Smooth muscle cell (in vitro differentiated cells): ENCODE data around the gene TMEM47. TPM values are rescaled to one million over a fixed set of nuclear protein-coding genes. Genes with fewer than 3 reads are reported as not detected.

ENCODE experiments used
- DNase-seq: peaks from one replicate; lab custom pipeline; 2025; ENCODE audit not compliant: unreplicated experiment; lab: John Stamatoyannopoulos, UW
- H2AFZ ChIP-seq: fragments of 200-600 bp; sonication (generic); 2 replicates; pipeline ENCODE4 v1.6.0; 2016; ENCODE audit warnings: antibody characterized with exemption, low read depth, mild to moderate bottlenecking
- H3F3A ChIP-seq: fragments of 200-600 bp; sonication (generic); 2 replicates; pipeline ENCODE4 v1.6.0; 2017; ENCODE audit warnings: antibody characterized with exemption, low read depth
- H3K27ac ChIP-seq: fragments of 200-600 bp; sonication (generic); 2 replicates; pipeline ENCODE4 v1.5.1; 2016; ENCODE audit warnings: low read depth, mild to moderate bottlenecking
- H3K27me3 ChIP-seq: fragments of 200-600 bp; sonication (generic); 2 replicates; pipeline ENCODE4 v1.6.1; 2016; ENCODE audit warnings: low read depth, mild to moderate bottlenecking
- H3K36me3 ChIP-seq: fragments of 200-600 bp; sonication (generic); 2 replicates; pipeline ENCODE4 v1.5.1; 2016; ENCODE audit warnings: low read depth
- H3K4me1 ChIP-seq: fragments of 200-600 bp; sonication (generic); 2 replicates; pipeline ENCODE4 v1.5.1; 2016; ENCODE audit warnings: low read depth
- H3K4me2 ChIP-seq: fragments of 200-600 bp; sonication (generic); 2 replicates; pipeline ENCODE4 v1.6.0; 2016; ENCODE audit warnings: mild to moderate bottlenecking
- H3K4me3 ChIP-seq: fragments of 200-600 bp; sonication (generic); 2 replicates; pipeline ENCODE4 v1.5.1; 2016; ENCODE audit warnings: mild to moderate bottlenecking
- H3K79me2 ChIP-seq: fragments of 200-600 bp; sonication (generic); 2 replicates; pipeline ENCODE4 v1.6.0; 2016; ENCODE audit warnings: low read depth, mild to moderate bottlenecking
- H3K9ac ChIP-seq: fragments of 200-600 bp; sonication (generic); 2 replicates; pipeline ENCODE4 v1.6.0; 2016; ENCODE audit warnings: low read depth
- H3K9me3 ChIP-seq: fragments of 200-600 bp; sonication (generic); replicated peaks from 2 replicates; pipeline ENCODE4 v1.5.1; 2016; ENCODE audit warnings: low read depth
- H4K20me1 ChIP-seq: fragments of 200-600 bp; sonication (generic); 2 replicates; pipeline ENCODE4 v1.6.0; 2016; ENCODE audit warnings: low read depth
- WGBS: methylation state at CpG from one replicate; pipeline ENCODE4 v1.1.7; 2016; ENCODE audit warnings: low lambda C conversion rate; 5-methylcytosine and 5-hydroxymethylcytosine counted together
- polyA plus RNA-seq: library from polyadenylated mRNA; unstranded; fragments of >200 nt; fragmentation: Nextera tagmentation; extraction: Ambion mirVana; gene quantifications from 2 replicates; pipeline ENCODE4 v1.2.1, GENCODE V29; 2016
- total RNA-seq: library from RNA; depleted of rRNA; stranded (reverse); fragments of >200 nt; gene quantifications from 2 replicates; pipeline ENCODE4 v1.2.3, GENCODE V29; 2014
- TF ChIP-seq, protein P1 (sequence below): fragments of 200-600 bp; sonication (generic); IDR thresholded peaks from 2 replicates; pipeline ENCODE4 v1.5.1; 2017; ENCODE audit warnings: borderline replicate concordance, mild to moderate bottlenecking, antibody characterized with exemption; ENCODE audit not compliant: insufficient read depth, poor library complexity, severe bottlenecking

Gene TMEM47
- total and polyA plus RNA-seq, 2 experiments from 2014 or later = 19.5 to 36.8 TPM

DNA sequence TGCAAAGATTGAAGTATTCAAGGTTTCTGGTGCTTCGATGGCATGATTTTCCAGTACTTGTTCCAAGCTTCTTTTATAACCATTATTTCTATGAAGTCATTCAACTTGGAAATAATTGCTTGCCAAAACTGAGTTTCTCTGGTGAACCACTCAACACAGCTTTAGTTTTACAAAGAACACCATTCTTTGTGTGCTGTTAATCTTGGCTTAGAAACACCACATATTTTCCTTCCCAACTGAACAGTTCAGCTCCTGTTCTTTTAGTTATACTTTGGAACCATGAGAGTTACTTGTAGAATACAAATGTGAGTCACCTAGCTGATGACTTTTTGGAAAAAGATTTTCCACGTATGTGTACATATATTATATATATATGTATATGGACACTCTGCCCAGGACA, 32.7 kb downstream of the TMEM47 start:
- no peaks in the 10 kb centered on the region for H4K20me1 ChIP-seq
- 93% methylated on average over 2 of the region's 2 CpGs for WGBS
- TF ChIP-seq, protein P1, sequence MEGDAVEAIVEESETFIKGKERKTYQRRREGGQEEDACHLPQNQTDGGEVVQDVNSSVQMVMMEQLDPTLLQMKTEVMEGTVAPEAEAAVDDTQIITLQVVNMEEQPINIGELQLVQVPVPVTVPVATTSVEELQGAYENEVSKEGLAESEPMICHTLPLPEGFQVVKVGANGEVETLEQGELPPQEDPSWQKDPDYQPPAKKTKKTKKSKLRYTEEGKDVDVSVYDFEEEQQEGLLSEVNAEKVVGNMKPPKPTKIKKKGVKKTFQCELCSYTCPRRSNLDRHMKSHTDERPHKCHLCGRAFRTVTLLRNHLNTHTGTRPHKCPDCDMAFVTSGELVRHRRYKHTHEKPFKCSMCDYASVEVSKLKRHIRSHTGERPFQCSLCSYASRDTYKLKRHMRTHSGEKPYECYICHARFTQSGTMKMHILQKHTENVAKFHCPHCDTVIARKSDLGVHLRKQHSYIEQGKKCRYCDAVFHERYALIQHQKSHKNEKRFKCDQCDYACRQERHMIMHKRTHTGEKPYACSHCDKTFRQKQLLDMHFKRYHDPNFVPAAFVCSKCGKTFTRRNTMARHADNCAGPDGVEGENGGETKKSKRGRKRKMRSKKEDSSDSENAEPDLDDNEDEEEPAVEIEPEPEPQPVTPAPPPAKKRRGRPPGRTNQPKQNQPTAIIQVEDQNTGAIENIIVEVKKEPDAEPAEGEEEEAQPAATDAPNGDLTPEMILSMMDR = no peak
- no peaks in the 10 kb centered on the region for H3K36me3 ChIP-seq
- H3K27ac ChIP-seq = no peak overlapping the region
- H3K79me2 ChIP-seq = no peaks in the 10 kb centered on the region
- no peak for DNase-seq
- H3K27me3 ChIP-seq = no peaks in the 10 kb centered on the region
- no peaks in the 10 kb centered on the region for H3K9me3 ChIP-seq
- no peaks in the 10 kb centered on the region for H3K4me1 ChIP-seq
- no peak overlapping the region for H2AFZ ChIP-seq
- H3K4me3 ChIP-seq = no peak overlapping the region
- H3F3A ChIP-seq = no peaks in the 10 kb centered on the region
- H3K4me2 ChIP-seq = no peak overlapping the region
- no peak overlapping the region for H3K9ac ChIP-seq

DNA sequence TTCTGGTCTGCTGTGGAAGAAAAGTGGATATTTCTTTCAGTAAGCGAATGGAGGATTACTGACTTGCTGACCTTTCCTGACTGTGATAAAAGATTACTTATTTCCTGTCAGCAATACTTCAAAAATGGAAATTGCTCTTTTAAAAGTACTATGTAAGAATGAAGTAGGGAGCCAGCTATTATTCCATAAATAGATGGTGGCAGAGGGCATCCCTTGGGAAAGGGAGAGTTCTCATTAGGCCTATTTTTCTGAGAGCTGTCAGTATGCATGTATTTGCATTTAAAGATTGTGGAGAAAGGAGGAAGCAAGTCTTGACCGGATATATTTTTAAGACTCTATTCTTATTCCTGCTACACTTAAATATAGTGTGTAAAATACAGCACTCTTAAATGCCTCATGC, 37.2 kb downstream of the TMEM47 start:
- Histone ChIP-seq H3K4me1 (no peaks in the 10 kb centered on the region), H3K36me3 (no peaks in the 10 kb centered on the region), H3F3A (no peaks in the 10 kb centered on the region), H3K4me2 (no peak overlapping the region), H3K9me3 (no peaks in the 10 kb centered on the region), H3K27me3 (no peaks in the 10 kb centered on the region), H2AFZ (no peak overlapping the region), H3K4me3 (no peak overlapping the region), H3K9ac (no peak overlapping the region), H3K79me2 (no peaks in the 10 kb centered on the region), H3K27ac (no peak overlapping the region), H4K20me1 (no peaks in the 10 kb centered on the region)
- WGBS = 83% methylated on average over 2 of the region's 2 CpGs
- TF ChIP-seq, protein P1 = no peak
- no peak for DNase-seq

DNA sequence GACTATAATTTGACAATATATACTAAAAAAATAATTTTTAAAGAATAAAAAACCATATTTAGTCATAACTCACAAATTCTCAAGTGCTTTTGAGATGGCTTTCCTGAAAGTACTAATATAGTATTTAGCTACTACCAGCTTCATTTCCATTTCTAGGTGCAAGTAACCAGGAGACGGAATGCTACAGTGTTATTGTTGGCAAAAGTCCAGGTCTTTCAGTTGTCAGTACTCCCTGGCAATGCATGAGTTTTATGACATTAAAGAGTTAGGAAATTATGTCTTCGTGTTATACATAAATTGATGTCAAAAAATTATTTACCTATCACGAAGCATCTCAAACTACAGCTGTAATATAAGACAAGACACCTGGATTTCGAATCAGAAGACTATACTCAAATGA, 45.0 kb downstream of the TMEM47 start:
- WGBS = 85% methylated on average over 4 of the region's 4 CpGs
- Histone ChIP-seq H3K9me3 (peaks cover 3% of the 10 kb centered on the region), H3K36me3 (no peaks in the 10 kb centered on the region), H3K4me1 (no peaks in the 10 kb centered on the region), H3K27ac (no peak overlapping the region), H3K4me3 (no peak overlapping the region), H3F3A (no peaks in the 10 kb centered on the region), H4K20me1 (no peaks in the 10 kb centered on the region), H3K9ac (no peak overlapping the region), H3K4me2 (no peak overlapping the region), H2AFZ (no peak overlapping the region), H3K27me3 (no peaks in the 10 kb centered on the region), H3K79me2 (no peaks in the 10 kb centered on the region)
- TF ChIP-seq, protein P1 = no peak
- DNase-seq = no peak

DNA sequence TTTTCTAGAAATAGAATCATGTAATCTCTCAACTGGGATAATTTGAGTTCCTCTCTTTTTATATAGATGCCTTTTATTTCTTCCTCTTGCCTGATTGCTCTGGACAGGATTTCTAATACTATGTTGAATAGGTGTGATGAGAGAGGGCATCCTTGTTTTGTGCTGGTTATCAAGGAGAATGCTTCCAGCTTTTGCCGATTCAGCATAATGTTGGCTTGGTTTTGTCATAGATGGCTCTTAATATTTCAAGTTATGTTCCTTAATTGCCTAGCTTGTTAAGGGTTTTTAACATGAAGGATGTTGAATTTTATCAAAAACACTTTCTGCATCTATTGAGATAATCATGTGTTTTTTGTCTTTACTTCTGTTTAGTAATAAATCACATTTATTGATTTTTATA, 58.7 kb downstream of the TMEM47 start:
- Histone ChIP-seq H4K20me1 (no peaks in the 10 kb centered on the region), H3K36me3 (no peaks in the 10 kb centered on the region), H3K9me3 (no peaks in the 10 kb centered on the region), H3K79me2 (no peaks in the 10 kb centered on the region), H3F3A (no peaks in the 10 kb centered on the region), H3K27ac (no peak overlapping the region), H3K4me1 (no peaks in the 10 kb centered on the region), H3K4me2 (no peak overlapping the region), H3K4me3 (no peak overlapping the region), H3K27me3 (no peaks in the 10 kb centered on the region), H3K9ac (no peak overlapping the region), H2AFZ (no peak overlapping the region)
- TF ChIP-seq, protein P1 = no peak
- no peak for DNase-seq
- WGBS = 82% methylated on average over 1 of the region's 1 CpG
